ENCODE data around the gene ARMCX1. TPM values are rescaled to one million over a fixed set of nuclear protein-coding genes. Genes with fewer than 3 reads are reported as not detected.

ARMCX1 gene
- total RNA-seq: 26.6 and 42.2 TPM in 2 replicates

GRCh38 chrX:101550362-101550750 is at the start of gene ARMCX1:
TSS of gene ARMCX1 (plus strand) at chrX:101550547. CDS start at chrX:101552931, 2,384 bp downstream.

Other genes with a start within 250 kb of the ARMCX1 start
- gene TIMM8A, start 201.8 kb upstream of the ARMCX1 start, total RNA-seq: 3.3 and 5.2 TPM in 2 replicates
- 0.15 TPM in 1 of 2 replicates, not detected in the other for gene BTK, start 164.4 kb upstream of the ARMCX1 start, total RNA-seq
- 278 and 940 TPM in 2 replicates for gene RPL36A, start 159.5 kb upstream of the ARMCX1 start, total RNA-seq
- 31.8 and 41.0 TPM in 2 replicates for gene GLA, start 142.6 kb upstream of the ARMCX1 start, total RNA-seq
- gene HNRNPH2, start 142.3 kb upstream of the ARMCX1 start, total RNA-seq: 89.6 and 106 TPM in 2 replicates
- gene ARMCX4, start 65.1 kb upstream of the ARMCX1 start, total RNA-seq: 2.9 and 5.8 TPM in 2 replicates
- gene ARMCX6, start 67.5 kb downstream of the ARMCX1 start, total RNA-seq: 33.4 and 35.1 TPM in 2 replicates
- 56.8 and 74.9 TPM in 2 replicates for gene ARMCX3, start 72.6 kb downstream of the ARMCX1 start, total RNA-seq
- gene ARMCX2, start 109.3 kb downstream of the ARMCX1 start, total RNA-seq: 72.1 and 161 TPM in 2 replicates

All from epithelial cell of umbilical artery (primary cell).